T-helper 17 cell (primary cell): ENCODE results near the gene CLDN22. TPM values are rescaled to one million over a fixed set of nuclear protein-coding genes. Genes with fewer than 3 reads are reported as not detected.
"Not testable (repeated sequence)": the region's sequence is repeated elsewhere in the genome, so short reads cannot be mapped to it uniquely, and the experiment has no call there.

Experiments
- ATAC-seq: fragments of 150-1000 bp; cut with Tn5 transposase; 2 replicates; pipeline ENCODE4 v1.10.0; 2021; ENCODE audit warnings: mild to moderate bottlenecking, moderate library complexity
- DNase-seq, 3 donors: peaks; one replicate each; pipeline versions ENCODE4 v3.0.0 to v3.0.0-alpha.2; 2020 to 2021
- H3K9me3 ChIP-seq: one replicate; pipeline ENCODE4 v1.7.0; 2013; ENCODE audit warnings: low read length, mild to moderate bottlenecking; ENCODE audit not compliant: control insufficient read depth, poor library complexity, severe bottlenecking
- H3K27ac Mint-ChIP-seq: one replicate; pipeline ENCODE4 v1.8.0; 2022; ENCODE audit warnings: mild to moderate bottlenecking, moderate library complexity, mixed read lengths
- H3K27me3 Mint-ChIP-seq: one replicate; pipeline ENCODE4 v1.8.0; 2022; ENCODE audit warnings: mixed read lengths
- H3K36me3 Mint-ChIP-seq: one replicate; pipeline ENCODE4 v1.8.0; 2022; ENCODE audit warnings: low read depth, mixed read lengths
- H3K4me1 Mint-ChIP-seq: one replicate; pipeline ENCODE4 v1.8.0; 2022; ENCODE audit warnings: mild to moderate bottlenecking, mixed read lengths
- H3K4me3 Mint-ChIP-seq: one replicate; pipeline ENCODE4 v1.8.0; 2022; ENCODE audit warnings: mild to moderate bottlenecking, moderate library complexity, mixed read lengths
- total RNA-seq, 4 donors: library from RNA in 2 of 4; stranded (reverse) in 2 of 4; gene quantifications; one replicate each; pipeline ENCODE4 v1.2.3 and lab custom pipeline; 2022 to 2026

Gene CLDN22
- total RNA-seq, 2 donors from 2014 or later, result not detected

DNA sequence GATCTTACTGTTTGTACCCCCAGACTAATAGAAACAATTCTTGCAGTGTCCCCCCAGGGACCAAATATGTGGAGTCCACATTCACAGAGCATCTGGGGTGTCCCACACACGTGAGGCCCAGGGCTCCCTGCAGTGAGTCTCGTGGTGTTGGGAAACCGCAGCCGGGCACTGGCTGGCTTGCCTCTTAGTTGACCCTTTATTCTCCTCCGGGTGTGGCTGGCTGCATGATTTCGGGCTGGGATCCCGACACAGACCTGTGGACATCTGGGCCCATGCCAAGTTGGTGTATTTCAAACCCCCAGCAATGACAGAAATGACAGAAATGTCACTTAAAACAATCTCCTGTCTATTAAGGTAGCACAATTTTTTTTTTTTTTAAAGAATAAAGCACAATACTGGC lies 17.8 kb upstream of the CLDN22 start:
- peaks cover 4% of the 10 kb centered on the region for H3K36me3 Mint-ChIP-seq
- peaks cover 10% of the 10 kb centered on the region for H3K27me3 Mint-ChIP-seq
- H3K4me1 Mint-ChIP-seq, result peaks cover 7% of the 10 kb centered on the region
- H3K27ac Mint-ChIP-seq, result no peak overlapping the region
- no peaks in the 10 kb centered on the region for H3K9me3 ChIP-seq
- no peak for ATAC-seq
- no peak overlapping the region for H3K4me3 Mint-ChIP-seq
- no peak for DNase-seq

DNA sequence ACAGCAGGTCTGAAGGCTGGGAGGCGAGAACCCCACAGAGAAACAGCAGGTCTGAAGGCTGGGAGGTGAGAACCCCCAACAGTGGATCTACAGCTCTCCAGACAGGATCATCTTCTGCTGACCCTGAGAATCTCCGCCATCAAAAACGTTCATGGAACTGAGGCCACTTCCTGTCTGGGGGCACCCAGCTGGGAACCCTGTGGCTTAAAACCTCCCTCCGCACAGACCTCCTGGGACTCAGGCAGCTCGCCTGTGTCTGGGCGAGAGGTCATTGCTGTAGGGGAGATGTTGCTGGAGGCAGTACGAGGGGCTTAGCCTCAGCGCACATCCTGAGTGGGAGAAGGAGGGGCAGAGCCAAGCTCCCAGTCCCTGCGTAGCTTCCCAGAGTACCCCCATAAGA lies 17.3 kb upstream of the CLDN22 start:
- Mint-ChIP-seq H3K27me3 (peaks cover 14% of the 10 kb centered on the region), H3K4me1 (peaks cover 9% of the 10 kb centered on the region), H3K27ac (no peak overlapping the region), H3K36me3 (peaks cover 6% of the 10 kb centered on the region), H3K4me3 (no peak overlapping the region)
- ATAC-seq, result no peak
- DNase-seq, result no peak
- no peaks in the 10 kb centered on the region for H3K9me3 ChIP-seq

DNA sequence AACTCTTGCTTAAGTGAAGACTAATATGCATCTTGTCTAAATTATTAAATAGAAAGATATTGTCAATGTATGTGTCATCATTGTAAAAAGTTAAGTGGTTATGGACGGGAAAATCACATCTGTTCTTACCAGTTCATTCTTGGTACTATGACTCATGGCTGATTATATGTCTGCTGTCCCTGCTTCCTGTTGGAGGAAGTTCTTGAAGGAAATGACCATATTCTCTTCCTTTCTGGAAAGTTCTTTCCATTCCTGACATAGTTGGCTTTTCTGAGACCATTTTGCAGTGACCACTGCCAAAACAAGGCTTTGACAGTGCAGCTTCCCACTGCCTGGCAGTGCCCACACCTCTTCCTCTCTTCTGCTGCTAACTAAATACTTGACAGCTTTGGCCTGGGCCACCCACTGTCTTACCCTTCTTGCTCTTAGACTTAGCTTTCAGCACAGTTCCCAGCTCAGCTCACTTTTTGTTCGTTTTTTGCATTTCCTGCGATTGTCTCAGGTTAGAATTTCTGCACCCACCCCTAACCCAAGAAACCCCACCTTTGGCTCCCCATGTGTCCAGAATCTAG lies 15.4 kb upstream of the CLDN22 start:
- ATAC-seq, result no peak
- no peaks in the 10 kb centered on the region for H3K9me3 ChIP-seq
- DNase-seq, result no peak
- H3K4me3 Mint-ChIP-seq, result no peak overlapping the region
- H3K27me3 Mint-ChIP-seq, result peaks cover 16% of the 10 kb centered on the region
- peaks cover 6% of the 10 kb centered on the region for H3K36me3 Mint-ChIP-seq
- H3K4me1 Mint-ChIP-seq, result peaks cover 9% of the 10 kb centered on the region
- H3K27ac Mint-ChIP-seq, result no peak overlapping the region

DNA sequence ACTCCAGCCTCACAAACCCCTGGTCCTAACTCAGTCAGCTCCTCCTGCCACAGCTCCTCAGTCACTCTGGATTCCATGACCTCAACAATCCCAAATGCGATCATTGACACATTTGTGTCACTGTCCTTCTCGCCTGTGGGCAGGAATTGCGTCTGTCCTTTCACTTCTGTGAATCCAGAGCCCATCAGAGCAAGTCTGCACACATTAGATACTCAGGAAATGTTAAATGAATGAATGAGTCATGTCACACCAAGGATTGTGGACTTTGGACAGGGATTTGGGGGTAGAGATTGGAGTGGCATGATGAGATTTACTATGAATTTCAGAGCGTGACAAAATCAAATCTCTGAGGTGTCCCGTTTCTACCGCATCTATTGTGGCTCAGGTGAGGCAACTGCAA lies 13.9 kb upstream of the CLDN22 start:
- ATAC-seq (no peak), DNase-seq (no peak)
- Mint-ChIP-seq H3K27ac (no peak overlapping the region), H3K36me3 (peaks cover 6% of the 10 kb centered on the region), H3K4me3 (no peak overlapping the region), H3K4me1 (peaks cover 9% of the 10 kb centered on the region), H3K27me3 (peaks cover 16% of the 10 kb centered on the region)
- H3K9me3 ChIP-seq, result no peaks in the 10 kb centered on the region

DNA sequence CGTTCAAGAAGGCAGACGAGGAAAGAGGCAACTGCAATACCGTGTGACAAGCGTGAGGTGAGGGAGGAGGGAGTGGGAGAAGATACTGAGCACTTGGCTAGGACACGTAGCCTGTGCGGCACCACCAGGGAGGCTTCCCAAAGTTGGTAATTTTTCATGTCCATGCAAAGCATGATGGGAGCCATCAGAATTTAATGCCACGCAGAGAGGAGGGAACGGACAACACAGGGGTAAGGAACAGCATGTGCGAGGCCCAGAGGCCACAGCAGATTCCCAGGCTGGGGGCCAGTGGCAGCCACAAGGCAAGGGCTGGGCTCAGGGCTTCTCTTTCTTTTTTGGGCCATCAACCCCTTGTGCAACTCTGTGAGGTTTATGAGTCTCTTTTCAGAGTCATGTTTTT lies 13.1 kb upstream of the CLDN22 start:
- Mint-ChIP-seq H3K36me3 (peaks cover 6% of the 10 kb centered on the region), H3K27me3 (peaks cover 16% of the 10 kb centered on the region), H3K4me1 (peaks cover 9% of the 10 kb centered on the region), H3K4me3 (no peak overlapping the region), H3K27ac (no peak overlapping the region)
- no peak for ATAC-seq
- no peaks in the 10 kb centered on the region for H3K9me3 ChIP-seq
- no peak for DNase-seq

DNA sequence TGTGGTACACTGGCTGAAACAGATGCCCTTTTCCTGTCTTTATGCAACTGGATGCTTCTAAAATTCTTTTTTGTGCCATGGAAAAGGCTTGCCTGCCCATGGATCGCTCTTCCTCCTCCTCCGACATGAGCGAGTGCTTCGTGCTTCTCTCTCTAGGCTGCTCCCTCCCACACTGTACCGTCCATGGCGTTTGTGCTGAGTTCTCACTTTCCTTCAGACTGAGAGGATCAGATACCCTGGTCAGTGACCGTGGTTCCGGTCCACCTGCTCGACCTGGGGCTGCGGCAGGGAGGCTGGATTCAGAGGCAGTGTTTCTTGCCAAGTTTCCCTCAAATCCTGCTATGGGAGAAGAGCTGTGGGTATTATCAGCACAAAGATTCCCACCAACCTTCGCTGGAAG lies 12.4 kb upstream of the CLDN22 start:
- H3K27ac Mint-ChIP-seq, result no peak overlapping the region
- no peak overlapping the region for H3K4me3 Mint-ChIP-seq
- H3K4me1 Mint-ChIP-seq, result peaks cover 9% of the 10 kb centered on the region
- ATAC-seq (no peak), DNase-seq (no peak)
- peaks cover 6% of the 10 kb centered on the region for H3K36me3 Mint-ChIP-seq
- no peaks in the 10 kb centered on the region for H3K9me3 ChIP-seq
- H3K27me3 Mint-ChIP-seq, result peaks cover 16% of the 10 kb centered on the region

DNA sequence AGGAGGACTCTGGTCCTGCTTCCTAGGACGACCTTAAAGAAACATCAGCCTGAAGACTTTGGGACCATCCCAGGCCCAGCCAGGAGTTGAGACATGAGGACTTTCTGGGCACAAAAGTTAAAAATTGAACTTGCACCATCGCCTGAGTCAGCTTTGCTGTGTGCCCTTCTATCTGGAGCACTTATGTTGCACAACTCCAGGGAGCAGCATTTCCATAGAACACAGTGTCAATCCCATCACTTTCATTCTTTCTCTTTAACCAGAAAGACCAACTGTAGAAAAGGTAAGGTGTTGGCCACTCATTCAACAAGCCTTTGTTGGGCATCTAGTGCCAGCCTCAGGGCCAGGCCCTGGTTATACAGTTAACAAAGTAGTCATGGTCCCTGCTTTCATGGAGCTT lies 10.8 kb upstream of the CLDN22 start:
- Mint-ChIP-seq H3K4me1 (peaks cover 7% of the 10 kb centered on the region), H3K27ac (no peak overlapping the region), H3K27me3 (peaks cover 16% of the 10 kb centered on the region), H3K36me3 (peaks cover 6% of the 10 kb centered on the region), H3K4me3 (no peak overlapping the region)
- ATAC-seq (no peak), DNase-seq (no peak)
- no peaks in the 10 kb centered on the region for H3K9me3 ChIP-seq

DNA sequence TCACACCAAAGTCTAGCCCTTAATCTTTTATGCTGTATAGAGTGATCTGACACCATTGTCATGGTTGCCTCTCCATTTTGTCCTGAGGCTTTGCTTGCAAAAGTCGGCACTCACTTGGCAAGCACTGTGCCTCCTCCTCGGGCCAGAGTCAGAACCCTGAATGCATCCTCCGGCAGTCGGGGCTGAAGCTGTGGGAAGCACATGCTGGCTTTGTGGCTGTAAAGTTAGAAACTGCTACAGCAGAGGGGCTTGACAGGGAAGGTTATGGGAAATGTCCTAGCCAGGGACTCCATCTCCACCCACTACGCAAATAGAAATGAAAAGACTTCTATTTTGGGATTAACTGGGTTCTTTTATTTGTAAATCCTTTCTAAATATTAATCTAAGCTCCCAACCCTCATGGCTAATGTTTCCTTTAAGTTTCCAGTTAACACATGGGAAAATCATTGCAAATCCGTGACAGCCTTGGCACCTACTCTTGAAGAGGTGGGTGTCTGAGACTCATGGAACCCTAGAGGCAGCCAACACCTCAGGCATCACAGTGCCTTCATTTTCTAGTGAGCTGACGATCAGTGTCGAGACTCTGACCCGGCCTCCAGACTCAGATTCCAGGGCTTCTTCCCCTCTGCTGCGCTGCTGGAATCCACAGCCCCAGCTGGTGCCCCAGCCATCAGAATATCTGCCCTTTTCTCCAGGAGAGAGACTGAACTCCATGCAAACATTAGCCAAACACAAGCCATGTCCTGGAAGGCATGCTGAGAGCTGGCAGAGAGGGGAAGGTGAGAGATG lies 10.1 kb upstream of the CLDN22 start:
- H3K4me3 Mint-ChIP-seq, result no peak overlapping the region
- ATAC-seq (no peak), DNase-seq (no peak)
- H3K27ac Mint-ChIP-seq, result no peak overlapping the region
- H3K36me3 Mint-ChIP-seq, result peaks cover 6% of the 10 kb centered on the region
- peaks cover 2% of the 10 kb centered on the region for H3K4me1 Mint-ChIP-seq
- H3K27me3 Mint-ChIP-seq, result peaks cover 16% of the 10 kb centered on the region
- H3K9me3 ChIP-seq, result no peaks in the 10 kb centered on the region

DNA sequence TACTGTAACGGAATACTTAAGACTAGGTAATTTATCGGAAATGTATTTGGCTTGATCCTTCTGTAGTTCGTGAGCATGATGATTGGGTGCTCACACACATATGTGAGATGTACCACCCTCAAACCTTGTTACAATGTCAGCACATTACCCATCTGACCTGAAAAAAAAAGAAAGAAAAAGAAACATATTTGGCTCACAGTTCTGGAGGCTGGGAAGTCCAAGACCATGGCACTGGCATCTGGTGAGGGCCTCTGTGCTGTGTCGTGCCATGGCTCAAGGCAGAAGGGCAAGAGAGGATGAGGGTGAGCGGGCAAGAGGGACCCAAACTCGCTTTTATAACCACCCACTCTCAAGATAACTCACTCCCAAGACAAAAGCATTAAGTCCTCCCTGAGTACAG lies 9.2 kb upstream of the CLDN22 start:
- peaks cover 16% of the 10 kb centered on the region for H3K27me3 Mint-ChIP-seq

DNA sequence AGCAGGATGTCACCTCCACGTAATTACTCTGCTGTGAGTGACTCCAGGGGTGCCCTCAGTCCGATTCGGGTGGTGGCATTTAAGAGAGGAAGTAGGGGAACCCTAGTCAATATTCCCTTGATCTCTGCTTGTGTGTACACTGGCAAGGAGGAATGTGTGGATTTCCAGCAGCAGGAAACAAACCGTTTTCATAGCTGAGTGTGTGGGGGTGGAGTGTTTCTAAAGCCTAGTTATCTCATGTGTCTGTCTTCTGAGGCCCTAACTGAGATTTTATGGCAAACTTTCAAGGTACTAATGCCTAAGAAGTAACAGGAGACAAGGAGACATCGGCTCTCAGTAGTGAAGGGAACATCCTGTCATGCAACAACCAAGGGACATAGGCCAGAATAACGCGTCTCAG lies 8.8 kb upstream of the CLDN22 start:
- peaks cover 13% of the 10 kb centered on the region for H3K27me3 Mint-ChIP-seq
- H3K4me1 Mint-ChIP-seq, result peaks cover 2% of the 10 kb centered on the region
- ATAC-seq, result no peak
- DNase-seq, result no peak
- no peak overlapping the region for H3K27ac Mint-ChIP-seq
- no peak overlapping the region for H3K4me3 Mint-ChIP-seq
- H3K9me3 ChIP-seq, result no peaks in the 10 kb centered on the region
- H3K36me3 Mint-ChIP-seq, result peaks cover 5% of the 10 kb centered on the region

More for the DNA sequence above, 9.2 kb upstream of the CLDN22 start:
- DNase-seq (no peak), ATAC-seq (no peak)
- Mint-ChIP-seq H3K4me3 (no peak overlapping the region), H3K36me3 (peaks cover 6% of the 10 kb centered on the region), H3K27ac (no peak overlapping the region), H3K4me1 (peaks cover 2% of the 10 kb centered on the region)
- no peaks in the 10 kb centered on the region for H3K9me3 ChIP-seq

DNA sequence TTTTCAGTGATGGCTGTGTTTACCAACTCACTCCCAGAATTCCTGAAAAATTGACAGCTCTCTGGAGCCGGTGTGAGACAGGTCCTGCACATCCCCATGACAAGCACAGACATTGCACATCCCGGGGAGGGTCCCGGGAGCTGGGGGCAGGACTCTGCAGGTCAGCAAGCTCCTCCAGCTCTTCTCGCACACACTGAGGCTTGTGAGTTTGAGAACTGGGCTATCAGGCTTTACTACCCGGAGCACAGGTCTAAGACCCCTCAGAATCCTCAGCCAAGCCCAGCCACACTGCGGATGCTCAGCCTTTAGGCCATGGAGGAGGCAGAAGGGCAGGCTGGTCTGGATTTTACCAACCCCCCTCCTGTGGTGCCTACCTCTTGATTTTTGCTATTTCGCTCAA lies 7.8 kb upstream of the CLDN22 start:
- no peak for DNase-seq
- H3K9me3 ChIP-seq, result no peaks in the 10 kb centered on the region
- no peak for ATAC-seq
- Mint-ChIP-seq H3K4me1 (peaks cover 2% of the 10 kb centered on the region), H3K27ac (no peak overlapping the region), H3K27me3 (peaks cover 6% of the 10 kb centered on the region), H3K36me3 (peaks cover 2% of the 10 kb centered on the region), H3K4me3 (no peak overlapping the region)

DNA sequence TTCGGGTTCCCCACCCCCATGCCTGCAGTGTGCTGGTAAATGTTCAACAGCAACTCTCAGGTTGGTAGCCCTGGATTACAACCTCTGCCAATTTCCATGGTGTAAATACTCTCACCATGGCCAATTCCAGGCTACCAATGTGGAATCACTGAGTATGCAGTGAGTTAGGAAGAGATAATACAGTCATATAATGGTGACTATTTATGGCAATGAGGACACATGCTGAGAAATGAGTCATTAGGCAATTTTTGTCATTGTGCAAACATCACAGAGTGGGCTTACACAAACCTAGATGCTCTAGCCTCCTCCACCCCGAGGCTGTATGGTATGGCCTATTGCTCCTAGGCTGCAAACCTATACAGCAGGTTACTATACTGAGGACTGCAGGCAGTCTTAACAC lies 6.8 kb upstream of the CLDN22 start:
- Mint-ChIP-seq H3K27ac (peak overlapping the region; percentile 16), H3K4me3 (no peak overlapping the region), H3K4me1 (peaks cover 3% of the 10 kb centered on the region), H3K36me3 (no peaks in the 10 kb centered on the region), H3K27me3 (no peaks in the 10 kb centered on the region)
- DNase-seq, result no peak
- no peaks in the 10 kb centered on the region for H3K9me3 ChIP-seq
- ATAC-seq, result no peak

DNA sequence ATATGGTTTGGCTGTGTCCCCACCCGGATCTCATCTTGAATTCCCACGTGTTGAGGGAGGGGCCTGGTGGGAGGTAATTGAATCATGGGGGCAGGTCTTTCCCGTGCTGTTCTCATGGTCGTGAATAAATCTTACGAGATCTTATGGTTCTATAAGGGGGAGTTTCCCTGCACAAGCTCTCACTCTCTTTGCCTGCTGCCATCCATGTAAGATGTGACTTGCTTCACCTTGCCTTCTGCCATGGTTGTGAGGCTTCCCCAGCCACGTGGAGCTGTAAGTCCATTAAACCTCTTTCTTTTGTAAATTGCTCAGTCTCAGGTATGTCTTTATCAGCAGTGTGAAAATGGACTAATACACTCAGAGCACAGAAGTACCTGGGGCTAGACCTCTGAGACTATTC lies 6.3 kb upstream of the CLDN22 start:
- H3K4me1 Mint-ChIP-seq, H3K9me3 ChIP-seq, DNase-seq, H3K36me3 Mint-ChIP-seq, H3K4me3 Mint-ChIP-seq, H3K27ac Mint-ChIP-seq, ATAC-seq, H3K27me3 Mint-ChIP-seq: not testable (repeated sequence)

DNA sequence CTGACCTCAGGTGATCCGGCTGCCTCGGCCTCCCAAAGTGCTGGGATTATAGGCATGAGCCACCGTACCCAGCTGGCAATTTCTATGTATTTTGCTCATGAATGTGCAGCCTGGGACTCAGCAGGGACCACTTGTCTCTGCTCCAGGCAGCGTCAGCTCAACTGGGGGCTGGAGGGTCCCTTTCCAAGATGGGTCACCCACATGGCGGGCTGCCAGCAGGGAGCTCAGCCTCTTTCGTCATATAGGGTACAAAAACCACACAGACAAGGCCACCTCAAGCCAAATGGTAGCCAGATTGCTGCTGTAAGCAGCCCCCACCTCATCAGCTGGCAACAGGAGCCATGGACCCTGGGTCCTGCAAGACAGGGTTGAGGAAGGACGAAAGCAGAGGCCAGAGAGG lies 4.5 kb upstream of the CLDN22 start:
- Mint-ChIP-seq H3K27ac (no peak overlapping the region), H3K36me3 (no peaks in the 10 kb centered on the region), H3K4me3 (no peak overlapping the region), H3K4me1 (peaks cover 14% of the 10 kb centered on the region), H3K27me3 (no peaks in the 10 kb centered on the region)
- no peaks in the 10 kb centered on the region for H3K9me3 ChIP-seq
- ATAC-seq, result no peak
- DNase-seq, result no peak
